Glutamatergic neuron (in vitro differentiated cells): Measurements from ENCODE around the gene APMAP. TPM values are rescaled to one million over a fixed set of nuclear protein-coding genes. Genes with fewer than 3 reads are reported as not detected.

ENCODE experiments used
- DNase-seq: peaks from one replicate; pipeline ENCODE4 v3.0.0; 2022
- H3K27ac Mint-ChIP-seq: one replicate; pipeline ENCODE4 v1.8.0; 2020; ENCODE audit warnings: mild to moderate bottlenecking, mixed read lengths, inconsistent platforms; ENCODE audit not compliant: unreplicated experiment
- H3K27me3 Mint-ChIP-seq: one replicate; pipeline ENCODE4 v1.8.0; 2020; ENCODE audit warnings: mild to moderate bottlenecking, moderate library complexity, mixed read lengths, inconsistent platforms; ENCODE audit not compliant: unreplicated experiment
- H3K36me3 Mint-ChIP-seq: one replicate; pipeline ENCODE4 v1.8.0; 2020; ENCODE audit warnings: mild to moderate bottlenecking, mixed read lengths, inconsistent platforms; ENCODE audit not compliant: unreplicated experiment
- H3K4me1 Mint-ChIP-seq: one replicate; pipeline ENCODE4 v1.8.0; 2020; ENCODE audit warnings: mild to moderate bottlenecking, low read depth, mixed read lengths, inconsistent platforms; ENCODE audit not compliant: unreplicated experiment
- H3K4me3 Mint-ChIP-seq: one replicate; pipeline ENCODE4 v1.8.0; 2020; ENCODE audit warnings: mild to moderate bottlenecking, mixed read lengths, inconsistent platforms; ENCODE audit not compliant: unreplicated experiment
- H3K9me3 Mint-ChIP-seq: one replicate; pipeline ENCODE4 v1.8.0; 2020; ENCODE audit warnings: mild to moderate bottlenecking, moderate library complexity, mixed read lengths, inconsistent platforms; ENCODE audit not compliant: unreplicated experiment
- total RNA-seq: library from RNA; stranded (reverse); fragmentation: NEBNext Ultra II Directional; extraction: Animal tissue kit (Norgen Biotek cat#: 25700); gene quantifications from one replicate; pipeline ENCODE4 v1.2.1, GENCODE V29; 2021; ENCODE audit not compliant: unreplicated experiment
- TF ChIP-seq, protein P1 (sequence below): fragments of 200-600 bp; sonication (generic); IDR thresholded peaks from one replicate; pipeline ENCODE4 v1.5.0; 2021; ENCODE audit not compliant: partially characterized antibody, unreplicated experiment

APMAP gene
- total RNA-seq, 1 donor from 2014 or later = 218 TPM

DNA sequence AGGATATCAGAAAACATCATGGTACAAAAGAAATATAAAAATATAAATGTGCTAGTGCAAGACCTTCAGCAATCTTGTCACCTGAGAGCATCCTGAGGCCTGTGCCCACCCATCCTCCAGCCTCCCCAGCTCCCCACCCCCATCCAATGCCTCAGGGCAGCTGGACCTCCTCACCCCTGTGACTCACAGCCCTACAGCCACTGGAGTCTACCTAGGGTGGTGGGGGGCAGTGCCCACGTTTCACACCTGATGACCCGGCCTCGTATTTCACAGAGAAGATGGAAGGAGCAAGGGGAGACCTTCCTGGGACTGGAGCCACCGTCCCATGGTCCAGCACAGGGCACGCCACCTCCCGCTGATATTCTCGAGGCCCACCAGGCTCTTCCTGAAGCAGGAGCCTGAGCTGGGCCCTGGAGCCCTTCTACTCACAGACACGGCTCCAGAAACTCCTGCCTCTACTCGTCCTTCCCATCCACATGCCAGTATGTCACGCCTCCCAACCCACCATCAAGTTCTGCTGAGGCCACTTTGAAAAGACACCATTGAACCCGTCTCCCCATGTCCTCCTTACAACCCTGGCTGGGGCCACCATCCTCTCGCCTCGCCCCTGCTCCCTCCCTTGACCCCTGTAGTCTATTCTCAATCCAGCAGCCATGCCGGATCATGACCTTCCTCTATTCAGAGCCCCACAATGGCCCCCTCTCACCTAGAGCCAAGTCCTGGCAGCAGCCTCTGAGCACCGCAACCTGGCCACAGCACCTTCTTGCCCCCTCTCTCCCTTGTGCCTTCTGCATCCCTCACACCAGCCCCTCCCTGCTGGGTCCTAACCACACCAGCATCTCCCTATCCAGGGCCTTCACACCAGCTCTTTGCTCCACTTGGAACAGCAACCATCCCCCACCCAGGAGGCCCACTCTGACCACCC lies 13.3 kb downstream of the APMAP start:
- TF ChIP-seq, protein P1, sequence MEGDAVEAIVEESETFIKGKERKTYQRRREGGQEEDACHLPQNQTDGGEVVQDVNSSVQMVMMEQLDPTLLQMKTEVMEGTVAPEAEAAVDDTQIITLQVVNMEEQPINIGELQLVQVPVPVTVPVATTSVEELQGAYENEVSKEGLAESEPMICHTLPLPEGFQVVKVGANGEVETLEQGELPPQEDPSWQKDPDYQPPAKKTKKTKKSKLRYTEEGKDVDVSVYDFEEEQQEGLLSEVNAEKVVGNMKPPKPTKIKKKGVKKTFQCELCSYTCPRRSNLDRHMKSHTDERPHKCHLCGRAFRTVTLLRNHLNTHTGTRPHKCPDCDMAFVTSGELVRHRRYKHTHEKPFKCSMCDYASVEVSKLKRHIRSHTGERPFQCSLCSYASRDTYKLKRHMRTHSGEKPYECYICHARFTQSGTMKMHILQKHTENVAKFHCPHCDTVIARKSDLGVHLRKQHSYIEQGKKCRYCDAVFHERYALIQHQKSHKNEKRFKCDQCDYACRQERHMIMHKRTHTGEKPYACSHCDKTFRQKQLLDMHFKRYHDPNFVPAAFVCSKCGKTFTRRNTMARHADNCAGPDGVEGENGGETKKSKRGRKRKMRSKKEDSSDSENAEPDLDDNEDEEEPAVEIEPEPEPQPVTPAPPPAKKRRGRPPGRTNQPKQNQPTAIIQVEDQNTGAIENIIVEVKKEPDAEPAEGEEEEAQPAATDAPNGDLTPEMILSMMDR = no peak
- Mint-ChIP-seq H3K4me1 (peaks cover 5% of the 10 kb centered on the region), H3K4me3 (peak overlapping the region; percentile 38), H3K9me3 (peaks cover 10% of the 10 kb centered on the region), H3K36me3 (peaks cover 53% of the 10 kb centered on the region), H3K27ac (peak overlapping the region; percentile 8), H3K27me3 (peaks cover 6% of the 10 kb centered on the region)
- DNase-seq = no peak

DNA sequence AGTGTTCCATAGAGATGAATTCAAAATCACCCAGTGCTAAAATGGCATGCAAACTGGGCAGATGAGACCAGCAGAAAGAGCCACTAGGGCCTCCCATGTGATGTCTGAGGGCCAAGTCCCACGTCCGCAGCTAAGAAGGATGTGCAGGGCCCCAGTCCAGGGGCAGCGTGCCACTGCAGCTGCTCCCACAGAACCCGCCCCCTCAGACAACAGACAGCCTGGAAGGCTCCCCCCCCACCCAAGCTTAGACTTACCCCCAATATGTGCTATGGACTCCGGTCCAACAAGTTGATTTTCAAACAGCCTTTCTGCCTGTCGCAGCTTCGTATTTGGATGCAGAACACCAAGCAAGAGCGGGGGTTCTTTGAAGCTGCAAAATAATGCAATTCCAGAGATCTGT lies 14.0 kb downstream of the APMAP start:
- Mint-ChIP-seq H3K27ac (no peak overlapping the region), H3K36me3 (peaks cover 53% of the 10 kb centered on the region), H3K4me3 (no peak overlapping the region), H3K4me1 (peaks cover 8% of the 10 kb centered on the region), H3K9me3 (peaks cover 10% of the 10 kb centered on the region), H3K27me3 (peaks cover 6% of the 10 kb centered on the region)
- TF ChIP-seq, protein P1 = no peak
- DNase-seq = no peak

DNA sequence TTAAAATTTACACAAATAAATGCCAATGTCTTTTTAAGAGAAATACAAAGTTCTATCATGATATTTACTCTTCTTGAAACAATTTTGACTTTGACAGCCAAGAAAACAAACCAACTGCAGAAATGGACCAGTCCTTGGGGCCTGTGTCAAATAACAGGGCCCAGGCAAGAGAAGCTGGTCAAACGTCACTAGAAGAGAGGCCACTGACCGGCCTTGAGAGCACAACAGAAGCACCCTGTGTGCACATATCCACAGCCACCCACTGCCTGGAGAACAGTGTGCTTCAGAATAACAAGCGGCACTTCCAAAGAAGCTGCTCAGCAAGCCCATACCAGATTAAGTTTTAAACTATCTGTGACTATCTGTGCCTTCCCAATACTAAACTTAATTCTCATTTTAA lies 14.8 kb downstream of the APMAP start:
- H3K27ac Mint-ChIP-seq = no peak overlapping the region
- H3K9me3 Mint-ChIP-seq = peaks cover 15% of the 10 kb centered on the region
- peaks cover 53% of the 10 kb centered on the region for H3K36me3 Mint-ChIP-seq

DNA sequence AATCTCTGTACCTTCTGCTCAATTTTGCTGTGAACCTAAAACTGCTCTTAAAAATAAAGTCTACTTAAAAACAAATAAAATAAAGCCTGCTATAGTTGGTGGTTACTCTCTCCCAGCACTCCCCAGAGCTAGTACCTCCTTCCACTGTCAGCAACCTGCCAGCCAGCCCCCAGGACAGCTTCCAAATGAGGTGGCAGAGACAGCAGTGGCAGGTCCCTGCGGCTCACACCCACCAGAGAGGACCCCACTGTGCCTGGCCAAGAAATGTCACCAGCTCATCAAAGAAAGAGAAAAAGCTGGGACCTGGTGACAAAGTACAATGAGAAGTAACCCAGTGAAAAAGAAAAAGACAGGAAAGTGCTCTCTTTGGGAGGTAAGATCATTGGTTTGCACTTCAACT lies 15.2 kb downstream of the APMAP start:
- peaks cover 14% of the 10 kb centered on the region for H3K9me3 Mint-ChIP-seq

More for the DNA sequence above, 14.8 kb downstream of the APMAP start:
- TF ChIP-seq, protein P1 = no peak
- peaks cover 15% of the 10 kb centered on the region for H3K4me1 Mint-ChIP-seq
- no peak overlapping the region for H3K4me3 Mint-ChIP-seq
- peaks cover 6% of the 10 kb centered on the region for H3K27me3 Mint-ChIP-seq
- no peak for DNase-seq

DNA sequence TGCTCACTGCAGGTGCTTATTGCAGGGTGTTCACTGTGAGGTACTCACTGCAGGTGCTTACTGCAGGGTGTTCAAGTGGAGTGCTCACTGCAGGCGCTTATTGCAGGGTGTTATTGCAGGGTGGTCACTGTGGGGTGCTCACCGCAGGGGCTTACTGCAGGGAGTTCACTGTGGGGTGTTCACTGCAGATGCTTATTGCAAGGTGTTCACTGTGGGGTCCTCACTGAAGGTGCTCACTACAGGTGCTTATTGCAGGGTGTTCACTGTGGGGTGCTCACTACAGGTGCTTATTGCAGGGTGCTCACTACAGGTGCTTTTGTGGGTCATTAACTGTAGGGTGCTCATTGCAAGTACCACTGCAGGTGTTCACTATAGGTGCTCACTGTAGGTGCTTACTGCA lies 20.2 kb downstream of the APMAP start:
- Mint-ChIP-seq H3K27ac (no peak overlapping the region), H3K4me3 (no peak overlapping the region), H3K9me3 (peaks cover 24% of the 10 kb centered on the region), H3K36me3 (peaks cover 21% of the 10 kb centered on the region), H3K4me1 (peaks cover 52% of the 10 kb centered on the region), H3K27me3 (peaks cover 7% of the 10 kb centered on the region)
- TF ChIP-seq, protein P1 = no peak
- no peak for DNase-seq

More for the DNA sequence above, 15.2 kb downstream of the APMAP start:
- no peak for DNase-seq
- no peak overlapping the region for H3K4me3 Mint-ChIP-seq
- peaks cover 16% of the 10 kb centered on the region for H3K4me1 Mint-ChIP-seq
- H3K36me3 Mint-ChIP-seq = peaks cover 50% of the 10 kb centered on the region
- H3K27me3 Mint-ChIP-seq = peaks cover 5% of the 10 kb centered on the region
- TF ChIP-seq, protein P1 = no peak
- H3K27ac Mint-ChIP-seq = no peak overlapping the region
